GM13976 (cell line): ENCODE data around the gene KRT80.

Experiments used
- DNase-seq: peaks from one replicate; pipeline ENCODE4 v3.0.0; 2012; ENCODE audit warnings: low spot score
- in situ Hi-C: fragments of 300-500 bp; cut with MboI; formaldehyde crosslinking; loops from one replicate; pipeline ENCODE4 v1.12.0; 2022; ENCODE audit warnings: low sequenced_read_pairs, mixed read lengths, inconsistent platforms; ENCODE audit not compliant: unreplicated experiment
- TF ChIP-seq, protein P1 (sequence below): IDR thresholded peaks from 2 replicates; pipeline ENCODE4 v1.5.1; 2012; ENCODE audit warnings: borderline replicate concordance, mild to moderate bottlenecking; ENCODE audit not compliant: insufficient read depth; ENCODE audit errors: extremely low read depth, missing control alignments, control extremely low read depth

The KRT80 gene

DNA sequence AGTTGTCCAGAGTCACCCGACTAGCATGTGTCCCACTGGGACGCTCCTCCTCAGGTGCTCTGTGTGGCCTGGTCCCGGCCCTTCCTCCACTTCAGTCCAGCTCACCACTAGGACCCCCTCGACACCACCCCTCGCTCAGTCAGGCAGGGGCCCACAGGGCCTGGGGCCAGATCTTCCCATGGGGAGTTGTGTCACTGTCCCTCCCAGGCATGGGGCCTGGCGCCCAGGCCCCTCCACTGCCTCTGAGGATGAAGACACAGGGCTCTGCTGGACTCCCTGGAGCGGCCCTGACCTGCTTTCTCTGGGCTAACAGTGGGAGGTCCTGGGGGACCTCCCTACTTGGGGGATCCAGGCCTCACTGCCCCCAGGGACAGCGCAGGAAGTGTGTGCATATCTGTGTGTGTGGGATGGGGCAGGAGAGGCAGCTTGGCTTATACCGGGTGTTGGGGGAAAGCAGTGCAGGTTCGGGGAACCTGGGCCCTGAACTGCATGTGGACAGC is 43.8 kb downstream of the KRT80 start:
- no peak for DNase-seq
- in situ Hi-C loops, result no loop called here
- TF ChIP-seq, protein P1, sequence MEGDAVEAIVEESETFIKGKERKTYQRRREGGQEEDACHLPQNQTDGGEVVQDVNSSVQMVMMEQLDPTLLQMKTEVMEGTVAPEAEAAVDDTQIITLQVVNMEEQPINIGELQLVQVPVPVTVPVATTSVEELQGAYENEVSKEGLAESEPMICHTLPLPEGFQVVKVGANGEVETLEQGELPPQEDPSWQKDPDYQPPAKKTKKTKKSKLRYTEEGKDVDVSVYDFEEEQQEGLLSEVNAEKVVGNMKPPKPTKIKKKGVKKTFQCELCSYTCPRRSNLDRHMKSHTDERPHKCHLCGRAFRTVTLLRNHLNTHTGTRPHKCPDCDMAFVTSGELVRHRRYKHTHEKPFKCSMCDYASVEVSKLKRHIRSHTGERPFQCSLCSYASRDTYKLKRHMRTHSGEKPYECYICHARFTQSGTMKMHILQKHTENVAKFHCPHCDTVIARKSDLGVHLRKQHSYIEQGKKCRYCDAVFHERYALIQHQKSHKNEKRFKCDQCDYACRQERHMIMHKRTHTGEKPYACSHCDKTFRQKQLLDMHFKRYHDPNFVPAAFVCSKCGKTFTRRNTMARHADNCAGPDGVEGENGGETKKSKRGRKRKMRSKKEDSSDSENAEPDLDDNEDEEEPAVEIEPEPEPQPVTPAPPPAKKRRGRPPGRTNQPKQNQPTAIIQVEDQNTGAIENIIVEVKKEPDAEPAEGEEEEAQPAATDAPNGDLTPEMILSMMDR, result no peak

DNA sequence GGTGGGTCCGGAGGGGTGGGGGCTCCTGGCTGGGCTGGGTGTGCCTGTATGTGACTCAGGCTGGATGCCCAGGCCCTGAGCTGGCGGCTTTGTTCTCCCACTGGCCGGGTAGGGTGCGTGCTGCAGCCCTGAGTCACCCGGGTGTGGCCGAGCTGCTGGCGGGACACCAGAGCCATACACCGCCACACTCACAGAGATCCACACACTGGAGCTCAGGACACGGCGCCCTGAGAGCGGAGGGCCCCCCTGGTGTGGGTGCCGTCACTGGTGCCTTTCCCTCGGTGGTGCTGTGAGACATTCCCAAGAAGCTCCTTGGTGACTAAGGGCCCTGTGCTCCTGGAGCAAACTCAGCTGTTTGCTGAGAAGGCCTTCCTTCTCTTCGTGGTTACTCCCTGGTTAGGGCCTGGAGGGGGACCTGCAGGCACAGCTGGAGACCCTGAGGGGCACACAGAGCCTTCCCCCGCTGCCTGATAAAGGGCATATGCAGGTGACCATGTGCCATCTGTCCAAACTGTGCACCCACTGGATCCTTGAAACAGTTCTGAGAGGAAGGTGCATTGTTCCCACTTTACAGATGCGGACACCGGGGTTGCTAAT is 44.3 kb downstream of the KRT80 start:
- TF ChIP-seq, protein P1, result no peak
- in situ Hi-C loops, result no loop called here
- no peak for DNase-seq

DNA sequence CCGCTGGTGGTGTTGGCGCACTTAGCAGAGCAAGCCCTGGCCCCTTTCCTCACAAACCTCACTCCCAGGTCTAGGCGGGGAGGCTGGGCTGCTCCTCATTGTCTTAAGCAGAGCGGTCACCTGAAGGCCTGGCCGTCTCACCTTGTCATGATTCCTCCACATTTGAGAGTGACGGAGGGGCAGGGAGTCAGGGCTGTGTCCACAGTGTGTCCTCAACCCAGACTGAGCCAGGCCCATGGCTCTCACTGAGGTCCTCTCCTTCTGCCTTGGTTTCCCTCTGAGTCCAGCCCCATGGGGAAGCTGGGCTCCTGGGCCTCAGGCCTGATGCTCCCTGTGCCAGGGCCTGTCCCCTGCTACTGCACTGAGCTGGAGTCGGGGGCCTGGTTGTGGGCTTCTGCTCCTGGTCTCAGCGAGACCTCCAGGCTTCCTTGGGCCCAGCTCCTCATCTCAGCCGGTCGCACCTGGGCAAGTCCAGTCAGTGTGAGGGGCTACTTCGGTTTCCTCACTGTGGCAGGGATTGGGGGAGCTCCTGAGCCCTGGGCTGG is 44.9 kb downstream of the KRT80 start:
- no peak for DNase-seq
- TF ChIP-seq, protein P1, result no peak
- in situ Hi-C loops, result no loop called here

DNA sequence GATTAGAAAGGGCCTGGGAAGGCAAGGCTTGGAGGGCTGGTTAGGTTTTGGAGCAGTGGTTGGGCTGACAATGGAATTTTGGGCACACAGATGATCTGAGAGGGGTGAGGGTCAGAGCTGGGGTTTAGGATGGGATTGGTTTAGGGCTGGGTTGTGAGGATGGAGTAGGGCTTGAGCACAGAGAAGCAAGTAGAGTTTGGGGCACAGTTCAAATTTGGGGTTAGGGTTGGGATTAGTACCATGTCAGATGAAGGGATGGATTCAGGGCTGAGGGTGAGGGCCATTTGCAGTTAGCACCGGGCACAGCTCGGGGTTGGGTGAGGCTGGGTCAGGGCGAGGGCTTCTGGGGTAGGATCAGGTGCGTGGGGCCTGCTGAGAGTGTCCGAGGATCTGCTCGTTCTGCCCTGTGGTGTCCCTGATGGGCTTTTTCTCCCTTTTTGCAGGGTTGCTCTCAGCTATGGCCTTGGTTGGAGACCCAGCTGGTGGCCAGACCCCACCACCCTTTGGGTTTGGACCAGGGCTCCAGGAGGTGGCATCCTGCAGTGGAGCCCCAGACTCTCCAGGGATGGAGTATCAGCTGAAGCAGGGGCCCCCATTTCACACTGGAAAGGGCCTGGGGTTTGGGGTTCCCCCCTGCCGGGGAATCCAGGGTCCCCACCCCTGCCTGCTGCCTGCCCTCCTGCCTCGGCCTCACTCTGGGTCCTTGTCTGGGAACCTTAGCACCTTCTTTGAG is 45.6 kb downstream of the KRT80 start:
- TF ChIP-seq, protein P1, result no peak
- in situ Hi-C loops, result no loop called here
- no peak for DNase-seq

DNA sequence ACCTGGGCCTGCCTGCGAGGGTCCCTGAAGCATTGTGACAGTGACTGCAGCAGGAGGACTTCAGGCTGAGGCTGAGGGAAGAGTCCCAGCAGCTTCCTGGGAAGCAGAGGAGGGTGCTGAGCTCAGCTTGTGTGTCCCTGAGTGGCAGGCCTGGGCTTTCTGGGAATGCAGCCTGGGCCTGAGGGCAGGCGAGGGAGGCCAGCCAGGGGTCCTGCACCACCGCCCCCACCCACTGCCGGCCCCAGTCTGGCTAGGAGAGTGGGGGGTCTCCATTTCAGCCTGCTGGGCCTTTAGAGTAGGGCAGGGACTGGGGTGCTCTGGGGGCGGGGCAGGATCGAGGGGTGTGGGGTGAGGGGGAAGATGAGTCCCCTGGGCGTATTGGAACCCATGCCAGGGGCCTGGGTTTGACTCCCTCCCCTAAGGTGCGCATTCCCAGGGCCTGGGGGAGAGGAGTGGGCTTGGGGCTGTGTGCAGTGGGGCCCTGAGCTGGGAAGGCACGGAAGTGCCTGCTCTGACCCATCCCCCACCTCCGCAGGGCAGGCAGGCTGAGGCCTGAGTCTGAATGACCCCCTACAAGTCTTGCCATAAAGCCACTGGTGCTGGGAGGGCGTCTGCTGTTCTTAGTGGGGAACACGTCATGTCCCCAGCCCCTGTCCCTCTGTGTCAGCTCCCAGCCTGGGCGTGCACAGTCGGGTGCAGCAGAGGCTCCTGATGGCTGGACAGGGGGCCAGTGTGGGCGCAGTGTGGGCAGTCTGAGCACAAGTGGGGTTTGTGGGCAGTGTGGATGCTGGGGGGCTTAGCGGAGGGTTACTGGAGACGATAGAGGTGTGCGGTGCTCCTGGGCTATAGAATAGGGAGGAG is 46.4 kb downstream of the KRT80 start:
- TF ChIP-seq, protein P1, result no peak
- DNase-seq, result no peak
- in situ Hi-C loops, result no loop called here
